Transverse colon (tissue), 4 donors: ENCODE measurements around the gene UNC5A.

Source experiments
- EP300 ChIP-seq: sonication (generic); formaldehyde crosslinking; IDR thresholded peaks from one replicate; pipeline ENCODE4 v1.6.1; 2017; ENCODE audit warnings: antibody characterized with exemption, low read depth
- POLR2A ChIP-seq: fragments of 450-650 bp; IDR thresholded peaks from one replicate; pipeline ENCODE4 v1.6.1; 2016; ENCODE audit warnings: antibody characterized with exemption, mild to moderate bottlenecking, moderate library complexity
- POLR2AphosphoS5 ChIP-seq, 3 donors: sonication (generic); formaldehyde crosslinking; IDR thresholded peaks; one replicate each; pipeline ENCODE4 v1.6.1; 2016; ENCODE audit warnings: antibody characterized with exemption in 3 of 3
- TF ChIP-seq, protein P1 (sequence below), 5 experiments: fragments of 200-600 bp in 3 of 5; fragments of 450-650 bp in 2 of 5; sonication (generic) in 3 of 5; IDR thresholded peaks; 1 replicate in 2 of 5; 2 replicates in 3 of 5; pipeline ENCODE4 v1.5.1; 2016 to 2017; ENCODE audit warnings: antibody characterized with exemption in 5 of 5, inconsistent platforms in 3 of 5, mild to moderate bottlenecking in 2 of 5, moderate library complexity in 1 of 5

DNA sequence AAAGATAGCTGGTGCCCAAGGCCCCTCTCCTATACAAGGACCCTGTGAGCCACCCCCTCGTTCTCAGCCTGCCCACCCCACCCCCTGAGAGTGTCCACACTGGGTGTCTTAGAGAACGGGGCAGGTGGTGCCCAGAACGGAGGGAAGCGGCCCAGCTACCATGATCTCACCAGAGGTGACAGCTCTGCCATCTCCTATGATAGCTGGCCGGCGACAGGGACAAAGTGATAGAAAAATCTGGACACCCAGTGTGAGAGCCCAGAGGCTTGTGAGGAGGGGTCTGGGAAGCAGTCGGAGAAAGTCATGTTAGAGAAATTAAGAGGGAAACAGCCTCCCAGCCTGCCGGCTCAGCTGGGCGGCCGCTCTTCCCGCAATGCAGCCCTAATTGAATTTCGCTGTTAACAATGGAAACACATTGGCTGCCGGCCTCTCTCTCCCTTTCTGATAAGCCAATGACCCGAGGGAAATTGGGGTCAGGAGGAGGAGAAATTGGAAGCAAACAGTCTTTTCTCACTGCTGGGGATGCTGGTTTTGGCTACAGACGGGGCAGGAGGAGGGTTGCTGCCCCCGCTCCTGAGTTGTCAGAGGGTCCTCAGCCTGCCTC is 56.5 kb downstream of the UNC5A start:
- TF ChIP-seq, protein P1, sequence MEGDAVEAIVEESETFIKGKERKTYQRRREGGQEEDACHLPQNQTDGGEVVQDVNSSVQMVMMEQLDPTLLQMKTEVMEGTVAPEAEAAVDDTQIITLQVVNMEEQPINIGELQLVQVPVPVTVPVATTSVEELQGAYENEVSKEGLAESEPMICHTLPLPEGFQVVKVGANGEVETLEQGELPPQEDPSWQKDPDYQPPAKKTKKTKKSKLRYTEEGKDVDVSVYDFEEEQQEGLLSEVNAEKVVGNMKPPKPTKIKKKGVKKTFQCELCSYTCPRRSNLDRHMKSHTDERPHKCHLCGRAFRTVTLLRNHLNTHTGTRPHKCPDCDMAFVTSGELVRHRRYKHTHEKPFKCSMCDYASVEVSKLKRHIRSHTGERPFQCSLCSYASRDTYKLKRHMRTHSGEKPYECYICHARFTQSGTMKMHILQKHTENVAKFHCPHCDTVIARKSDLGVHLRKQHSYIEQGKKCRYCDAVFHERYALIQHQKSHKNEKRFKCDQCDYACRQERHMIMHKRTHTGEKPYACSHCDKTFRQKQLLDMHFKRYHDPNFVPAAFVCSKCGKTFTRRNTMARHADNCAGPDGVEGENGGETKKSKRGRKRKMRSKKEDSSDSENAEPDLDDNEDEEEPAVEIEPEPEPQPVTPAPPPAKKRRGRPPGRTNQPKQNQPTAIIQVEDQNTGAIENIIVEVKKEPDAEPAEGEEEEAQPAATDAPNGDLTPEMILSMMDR (IDR thresholded peaks at IDR 0.05): no peak
- TF ChIP-seq POLR2A (no peak), POLR2AphosphoS5 (IDR thresholded peaks at IDR 0.05) (no peak), EP300 (no peak)
